Stimulated activated CD4-positive, alpha-beta T cell treated with anti-CD3 and anti-CD28 coated beads, Interleukin-12 subunit alpha, Interleukin-12 subunit beta, amount 100 ng/mL, for 24 hours (primary cell): Measurements from ENCODE around the gene SLC15A5.

Source experiments
- DNase-seq, 2 experiments: peaks; one replicate each; pipeline ENCODE4 v3.0.0-alpha.2; 2020; ENCODE audit warnings: low read depth in 2 of 2

Gene SLC15A5

DNA sequence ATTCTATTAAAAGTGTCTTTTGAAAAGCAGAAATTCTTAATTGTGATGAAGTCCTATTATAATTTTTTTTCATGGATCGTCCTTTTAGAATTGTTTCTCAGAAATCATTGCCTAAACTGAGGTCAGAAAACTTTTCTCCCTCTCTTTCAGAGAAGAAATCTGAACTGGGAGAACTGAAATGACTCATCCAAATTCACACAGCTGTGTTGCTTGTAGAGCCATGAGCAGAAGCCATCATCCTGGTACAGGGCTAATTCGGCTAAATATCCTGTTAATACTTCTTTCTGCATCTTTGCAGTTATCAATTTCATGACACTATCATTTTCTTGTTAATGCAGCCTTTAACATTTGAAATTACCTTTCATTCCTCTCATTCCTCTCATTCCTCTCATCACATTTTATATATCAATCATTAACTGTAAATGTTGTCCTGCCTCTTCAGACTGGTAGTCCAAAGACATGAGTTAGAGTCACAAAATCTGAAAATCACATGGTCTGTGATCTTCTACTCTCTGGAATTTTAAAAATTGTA lies 15.5 kb downstream of the SLC15A5 start:
- no peak for DNase-seq

DNA sequence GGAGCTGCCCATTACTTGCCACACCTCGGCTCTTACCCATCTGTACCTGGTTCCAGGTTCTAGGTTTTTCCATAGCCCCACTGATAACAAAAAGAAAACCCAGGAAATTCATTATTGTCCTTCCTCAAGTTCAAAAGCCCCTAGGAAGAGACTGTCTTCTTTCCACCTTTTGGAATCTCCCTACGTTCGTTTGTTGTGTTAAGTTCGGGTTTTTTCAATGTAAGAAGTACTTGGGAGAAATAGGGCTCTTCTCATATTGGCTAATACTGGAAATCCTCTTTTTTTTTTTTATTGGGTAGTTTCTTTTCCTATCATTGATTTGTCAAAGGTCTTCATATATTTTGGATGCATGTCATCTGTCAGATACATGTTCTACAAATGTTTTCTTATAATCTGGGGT lies 17.3 kb downstream of the SLC15A5 start:
- no peak for DNase-seq

- DNase-seq, result no peak
Observed at GRCh38 chr12:16258963-16259362, 18.5 kb downstream of the SLC15A5 start.

- no peak for DNase-seq
Observed at GRCh38 chr12:16246264-16246663, 31.2 kb downstream of the SLC15A5 start.

DNA sequence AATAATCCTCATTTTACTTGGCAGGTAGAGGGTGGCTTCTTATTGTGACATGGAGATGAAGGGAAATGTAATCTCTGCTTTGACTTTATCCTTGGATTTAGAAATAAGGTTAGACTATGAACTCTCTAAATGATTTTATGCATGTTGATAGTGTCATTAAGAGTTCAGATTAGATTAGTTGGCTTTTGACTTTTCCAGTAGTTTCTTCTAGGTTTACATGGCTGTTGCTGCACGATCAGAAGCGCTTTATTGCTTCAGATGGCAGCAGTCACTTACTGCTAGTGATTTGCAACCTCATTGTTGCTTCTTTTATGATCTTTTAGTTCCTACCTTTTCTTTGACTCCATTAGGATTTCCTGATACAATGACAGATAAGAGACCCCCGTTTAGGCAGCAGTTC lies 32.3 kb downstream of the SLC15A5 start:
- no peak for DNase-seq

DNA sequence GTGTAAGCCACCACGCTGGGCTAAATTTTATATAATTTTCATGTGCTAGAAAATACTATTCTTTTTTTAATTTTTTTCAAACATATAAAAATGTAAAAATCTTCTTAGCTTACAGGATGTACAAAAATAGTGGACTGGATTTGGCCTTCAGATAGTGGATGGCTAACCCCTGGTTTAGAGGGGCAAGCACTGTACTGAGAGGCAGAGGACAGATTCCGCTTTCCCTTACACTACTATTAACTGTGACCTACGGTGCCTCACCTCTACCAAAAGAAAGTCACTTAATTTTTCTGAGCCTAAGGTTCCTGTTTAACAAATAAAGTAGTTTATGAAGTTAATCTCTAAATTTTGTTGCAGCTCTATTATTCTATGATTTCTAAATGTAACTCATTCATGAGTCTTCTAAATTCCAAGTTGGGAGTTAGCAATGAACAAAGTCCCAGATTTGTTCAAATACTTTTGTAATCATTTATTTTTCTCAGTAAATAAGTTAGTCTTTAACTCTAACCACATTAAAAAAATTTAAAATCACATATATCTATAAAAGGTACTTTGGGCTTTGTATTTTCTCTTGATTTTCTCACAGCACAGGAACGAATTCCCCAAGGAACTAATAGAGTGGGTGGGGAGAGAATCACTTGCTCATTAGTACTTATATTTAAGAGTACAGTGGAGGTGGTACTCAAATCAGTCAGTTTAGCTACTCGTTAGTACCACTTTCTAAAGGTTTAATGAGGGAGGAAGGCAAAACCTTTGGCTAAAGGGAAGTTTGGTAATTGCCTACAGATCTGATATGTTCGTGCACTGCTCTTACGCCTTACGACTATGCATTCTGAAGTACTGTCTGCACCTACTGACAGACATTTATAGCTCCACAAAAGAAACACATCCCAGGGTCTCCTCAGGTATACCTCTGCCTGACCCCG lies 33.7 kb downstream of the SLC15A5 start:
- DNase-seq, result no peak

GRCh38 chr12:16241346-16241745 lies 36.1 kb downstream of the SLC15A5 start:
- DNase-seq, result no peak

DNA sequence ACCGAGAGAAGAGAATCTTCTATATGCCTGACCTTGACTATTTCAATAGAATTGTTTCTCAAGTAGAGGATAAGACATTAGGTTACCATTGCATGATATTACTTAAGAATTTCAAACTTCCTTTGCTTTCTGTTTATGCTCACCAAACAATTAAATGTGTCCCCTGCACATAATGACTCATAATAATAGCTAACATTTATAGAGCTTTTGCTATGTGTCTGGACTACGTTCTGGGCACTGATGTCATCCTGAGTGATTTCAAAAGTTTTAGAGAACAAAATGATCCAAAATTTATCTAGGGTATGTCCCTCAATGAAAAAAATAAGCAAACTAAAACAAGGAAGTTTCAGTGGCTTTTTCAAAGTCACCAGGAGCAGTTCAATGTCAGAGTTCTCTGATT lies 38.8 kb downstream of the SLC15A5 start:
- DNase-seq, result no peak

- DNase-seq, result no peak
Observed at GRCh38 chr12:16229676-16230075, 47.8 kb downstream of the SLC15A5 start.

- no peak for DNase-seq
Observed at GRCh38 chr12:16228067-16228466, 49.4 kb downstream of the SLC15A5 start.

GRCh38 chr12:16225692-16226091 lies 51.8 kb downstream of the SLC15A5 start:
- no peak for DNase-seq

DNA sequence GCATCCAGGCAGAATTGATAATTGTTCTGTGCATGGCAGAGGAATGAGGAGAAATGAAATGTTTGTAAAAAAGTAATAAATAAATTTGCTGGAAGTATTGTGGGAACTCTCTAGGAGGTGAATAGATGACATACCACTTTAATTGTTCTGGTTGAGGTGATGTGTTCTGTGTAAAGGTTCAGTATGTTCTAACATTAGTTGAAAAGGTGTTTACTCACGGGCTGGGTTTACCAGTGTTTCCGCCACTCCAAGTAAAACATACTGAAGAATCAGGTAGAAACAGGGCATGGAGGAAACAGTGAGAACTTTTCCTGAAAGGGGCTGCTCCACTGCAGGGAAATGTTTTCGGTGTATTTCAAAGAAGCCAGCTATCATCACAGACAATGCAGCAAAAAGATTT lies 53.3 kb downstream of the SLC15A5 start:
- DNase-seq, result no peak

DNA sequence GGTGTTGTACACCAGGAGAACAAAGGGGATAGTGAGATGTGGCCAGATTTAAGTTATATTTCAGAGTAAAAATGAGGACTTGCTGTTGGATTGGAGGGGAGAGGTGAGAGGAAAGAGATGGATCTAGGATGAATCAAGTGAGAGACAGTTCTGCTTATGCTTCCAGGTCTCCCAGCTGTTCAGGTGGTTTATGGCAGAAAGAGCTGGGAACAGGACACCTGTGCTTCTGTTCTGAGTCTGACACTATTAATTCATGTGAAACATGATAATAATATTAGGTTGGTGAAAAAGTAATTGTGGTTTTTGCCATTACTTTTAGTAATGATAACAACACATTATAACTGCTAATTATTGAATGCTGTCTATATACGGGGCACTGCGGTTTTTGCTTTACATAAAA lies 55.7 kb downstream of the SLC15A5 start:
- DNase-seq, result no peak

DNA sequence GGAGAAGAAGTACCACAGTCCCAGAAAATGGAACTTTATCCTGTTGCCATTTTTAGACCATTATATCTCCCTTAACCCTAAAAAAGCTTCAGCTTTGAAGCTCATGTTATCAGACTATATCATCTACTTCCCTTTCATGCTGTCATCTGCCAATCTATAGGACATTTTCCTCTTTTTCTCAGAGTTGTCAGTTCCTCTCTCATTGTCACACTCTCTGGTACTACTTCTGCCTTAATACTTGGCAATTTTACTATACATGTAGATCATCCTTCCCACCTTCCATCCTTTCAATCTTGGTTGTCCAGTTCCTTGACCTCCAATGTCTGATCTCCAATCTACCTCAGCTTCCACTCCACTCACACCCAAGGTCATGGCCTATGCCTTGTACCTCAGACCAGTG lies 57.4 kb downstream of the SLC15A5 start:
- DNase-seq, result no peak

GRCh38 chr12:16218934-16219751 lies 58.3 kb downstream of the SLC15A5 start:
- no peak for DNase-seq

DNA sequence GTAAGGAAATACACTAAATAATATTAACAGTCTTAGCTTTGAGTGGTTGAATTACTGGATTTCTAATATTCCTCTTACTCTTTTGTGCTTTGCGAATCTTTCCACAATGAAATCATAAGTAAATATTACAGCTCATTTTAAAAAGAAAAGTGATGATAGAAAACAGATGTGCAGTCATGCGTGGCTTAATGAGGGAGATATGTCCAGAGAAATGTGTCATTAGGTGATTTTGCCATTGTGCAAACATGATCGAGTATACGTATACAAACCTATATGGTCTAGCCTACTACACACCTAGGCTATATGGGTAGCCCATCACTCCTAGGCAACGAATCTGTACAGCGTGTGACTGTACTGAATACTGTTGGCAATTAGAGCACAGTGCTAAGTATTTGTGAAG lies 59.3 kb downstream of the SLC15A5 start:
- DNase-seq, result no peak

DNA sequence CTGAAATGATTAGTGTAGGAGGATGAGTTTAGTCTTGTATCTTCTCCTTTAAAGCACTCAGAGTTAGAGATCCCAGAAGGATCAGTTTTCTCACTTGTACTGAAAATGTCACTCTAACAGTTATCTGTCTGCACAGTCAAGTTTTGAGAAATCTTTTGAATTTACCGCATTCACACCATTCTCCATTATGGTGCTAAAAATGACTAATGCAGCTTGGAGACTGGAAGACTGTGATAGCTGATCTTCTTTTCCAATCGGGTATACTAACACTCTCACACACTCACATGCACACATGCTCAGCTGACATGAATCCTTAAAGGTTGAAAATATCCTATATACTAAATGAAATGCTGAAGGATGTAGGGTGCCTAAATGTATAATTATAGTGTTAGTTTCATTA lies 65.8 kb downstream of the SLC15A5 start:
- DNase-seq, result no peak

DNA sequence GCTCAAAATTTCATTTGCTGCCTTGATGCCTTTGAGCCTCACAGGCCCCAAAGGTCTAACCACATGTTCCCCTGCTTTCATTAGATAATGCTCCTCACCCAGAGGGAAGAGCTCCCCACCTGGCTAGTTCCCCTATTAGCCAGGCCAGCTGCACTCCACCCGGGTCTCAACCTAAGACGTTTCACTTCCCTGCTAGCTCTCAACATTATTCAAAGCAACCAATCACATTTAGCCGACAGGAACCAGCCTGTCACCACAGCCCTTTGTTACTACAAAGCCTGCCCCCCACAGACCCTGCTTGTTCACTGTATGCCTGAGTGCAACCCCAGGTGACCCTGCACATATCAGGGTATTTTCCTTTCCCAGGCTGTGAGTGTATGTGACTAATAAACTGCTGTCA lies 78.6 kb downstream of the SLC15A5 start:
- DNase-seq, result no peak

GRCh38 chr12:16197600-16197999 lies 79.9 kb downstream of the SLC15A5 start:
- no peak for DNase-seq

- no peak for DNase-seq
Observed at GRCh38 chr12:16189849-16190248, 87.6 kb downstream of the SLC15A5 start.

DNA sequence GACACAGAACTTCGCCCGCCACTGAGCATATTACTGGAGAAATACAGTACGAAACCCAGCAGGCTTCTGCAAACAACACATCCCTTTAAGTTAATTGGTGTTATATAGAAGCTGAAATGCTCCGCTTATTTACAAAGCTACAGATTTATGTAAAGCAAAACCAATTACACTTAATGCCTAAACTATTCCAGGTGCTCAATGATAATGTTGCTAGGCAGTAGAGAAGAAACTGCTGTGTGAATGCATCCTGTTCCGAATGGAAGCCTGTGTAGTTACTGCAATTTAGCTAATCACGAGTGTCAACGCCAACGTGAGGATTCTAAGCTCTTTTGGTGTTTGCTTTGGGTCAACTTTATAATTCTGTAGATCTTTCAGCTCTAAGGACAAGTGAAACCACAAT lies 89.8 kb downstream of the SLC15A5 start:
- DNase-seq, result no peak

- no peak for DNase-seq
Observed at GRCh38 chr12:16184681-16185080, 92.8 kb downstream of the SLC15A5 start.

- no peak for DNase-seq
Observed at GRCh38 chr12:16183541-16183940, 93.9 kb downstream of the SLC15A5 start.
